GM12878 (cell line): Measurements from ENCODE around the gene APEX2. TPM values are rescaled to one million over a fixed set of nuclear protein-coding genes. Genes with fewer than 3 reads are reported as not detected.

Source experiments
- ATAC-seq: fragments of 200-7000 bp; cut with Tn5 transposase; 3 replicates; pipeline ENCODE4 v1.9.1; 2020; ENCODE audit warnings: mild to moderate bottlenecking, moderate library complexity
- BruUV-seq: library from RNA; stranded (reverse); fragments of 400-500 nt; replicated peaks from 2 replicates; lab custom pipeline; 2021; lab: Mats Ljungman, UMichigan
- CTCF ChIA-PET: fragments of 300-600 bp; sonication (Branson Sonifier 250); formaldehyde crosslinking; extraction: SDS; loops from one replicate; lab custom pipeline; 2021; ENCODE audit warnings: inconsistent platforms; lab: Yijun Ruan, JAX
- POLR2A ChIA-PET: fragments of 350-600 bp; formaldehyde crosslinking; extraction: SDS; loops from one replicate; lab custom pipeline; 2021; ENCODE audit warnings: inconsistent platforms; lab: Charles Lee
- RAD21 ChIA-PET: fragments of 300-600 bp; sonication (Branson Sonifier 250); formaldehyde crosslinking; loops from one replicate; lab custom pipeline; 2023; ENCODE audit warnings: antibody characterized with exemption; ENCODE audit not compliant: unreplicated experiment; lab: Charles Lee
- SMC1A ChIA-PET: fragments of 300-600 bp; sonication (Branson Sonifier 250); formaldehyde crosslinking; loops from one replicate; lab custom pipeline; 2023; ENCODE audit not compliant: unreplicated experiment, uncharacterized antibody; lab: Charles Lee
- DNase-seq: peaks from one replicate; pipeline ENCODE4 v3.0.0-alpha.2; 2011; ENCODE audit warnings: low read depth, low spot score
- FAIRE-seq: peaks from 3 replicates; lab custom pipeline; 2011; peaks lifted over from hg19 to GRCh38; lab: Jason Lieb, UNC
- H2AFZ ChIP-seq: 2 replicates; pipeline ENCODE4 v1.6.0; 2011; ENCODE audit warnings: low read depth, low read length, control low read depth; ENCODE audit not compliant: control insufficient read depth
- H3K27ac ChIP-seq: 2 replicates; pipeline ENCODE4 v1.5.1; 2011; ENCODE audit warnings: control low read depth; ENCODE audit not compliant: control insufficient read depth, insufficient read depth
- H3K27me3 ChIP-seq, 2 experiments: replicated peaks in 1 of 2; 2 replicates each; pipeline versions ENCODE4 v1.6.0 to v1.6.1; 2011; ENCODE audit warnings: low read length in 1 of 2; ENCODE audit not compliant: control insufficient read depth in 2 of 2, insufficient read depth in 2 of 2
- H3K36me3 ChIP-seq, 2 experiments: 2 replicates each; pipeline ENCODE4 v1.5.1; 2011; ENCODE audit warnings: low read length in 1 of 2; ENCODE audit not compliant: control insufficient read depth in 2 of 2, insufficient read depth in 2 of 2
- H3K4me1 ChIP-seq: 2 replicates; pipeline ENCODE4 v1.6.1; 2011; ENCODE audit warnings: mild to moderate bottlenecking, low read length, moderate library complexity, mixed read lengths; ENCODE audit not compliant: control insufficient read depth, insufficient read depth
- H3K4me2 ChIP-seq: 2 replicates; pipeline ENCODE4 v1.6.0; 2011; ENCODE audit warnings: control low read depth; ENCODE audit not compliant: control insufficient read depth, insufficient read depth
- H3K4me3 ChIP-seq: fragments of 200-600 bp; sonication (generic); 2 replicates; pipeline ENCODE4 v1.5.1; 2016
- H3K79me2 ChIP-seq: 2 replicates; pipeline ENCODE4 v1.6.0; 2011; ENCODE audit warnings: low read length; ENCODE audit not compliant: control insufficient read depth, insufficient read depth
- H3K9ac ChIP-seq: 2 replicates; pipeline ENCODE4 v1.8.0; 2011; ENCODE audit warnings: low read length, control low read depth, mixed read lengths; ENCODE audit not compliant: control insufficient read depth, insufficient read depth
- H3K9me3 ChIP-seq: replicated peaks from 3 replicates; pipeline ENCODE4 v1.5.1; 2011; ENCODE audit warnings: mild to moderate bottlenecking, low read length; ENCODE audit not compliant: control insufficient read depth, insufficient read depth
- H4K20me1 ChIP-seq: 2 replicates; pipeline ENCODE4 v1.6.0; 2011; ENCODE audit not compliant: control insufficient read depth, insufficient read depth
- BCL11A ChIP-seq: IDR thresholded peaks from 2 replicates; pipeline ENCODE4 v1.6.1; 2011; ENCODE audit warnings: low read depth, low read length
- EGR1 ChIP-seq, 2 experiments: IDR thresholded peaks; 1 replicate in 1 of 2; 2 replicates in 1 of 2; pipeline ENCODE4 v1.6.1; 2011 to 2012; ENCODE audit warnings: low read depth in 2 of 2, low read length in 2 of 2, borderline replicate concordance in 1 of 2, mild to moderate bottlenecking in 1 of 2, moderate library complexity in 1 of 2
- FOS ChIP-seq: IDR thresholded peaks from 3 replicates; pipeline ENCODE4 v1.6.1; 2011; ENCODE audit warnings: borderline replicate concordance; ENCODE audit not compliant: insufficient read length; ENCODE audit errors: extremely low read depth
- HCFC1 ChIP-seq: fragments of 150-350 bp; IDR thresholded peaks from 2 replicates; pipeline ENCODE4 v1.6.1; 2014; ENCODE audit warnings: low read length
- HDGF ChIP-seq: fragments of 450-650 bp; IDR thresholded peaks from 2 replicates; pipeline ENCODE4 v1.6.1; 2016; ENCODE audit warnings: antibody characterized with exemption
- IKZF1 ChIP-seq: fragments of 450-650 bp; conservative IDR thresholded peaks from 2 replicates; pipeline ENCODE4 v1.6.1; 2017; ENCODE audit warnings: antibody characterized with exemption, mild to moderate bottlenecking
- IKZF2 ChIP-seq, 2 experiments: fragments of 450-650 bp; IDR thresholded peaks; 2 replicates each; pipeline ENCODE4 v1.6.1; 2017; ENCODE audit warnings: mild to moderate bottlenecking in 2 of 2, moderate library complexity in 2 of 2
- IRF4 ChIP-seq: IDR thresholded peaks from 2 replicates; pipeline ENCODE4 v1.6.1; 2011; ENCODE audit warnings: low read depth, low read length
- MTA2 ChIP-seq: fragments of 450-650 bp; IDR thresholded peaks from 2 replicates; pipeline ENCODE4 v1.6.1; 2016; ENCODE audit warnings: low read depth, mild to moderate bottlenecking, moderate library complexity
- MYB ChIP-seq: fragments of 150-350 bp; IDR thresholded peaks from 2 replicates; pipeline ENCODE4 v1.6.1; 2014; ENCODE audit warnings: mild to moderate bottlenecking, low read depth, low read length, borderline replicate concordance
- RAD21 ChIP-seq: IDR thresholded peaks from 2 replicates; pipeline ENCODE4 v1.6.1; 2011; ENCODE audit warnings: mild to moderate bottlenecking, low read depth, low read length, moderate library complexity; ENCODE audit not compliant: insufficient read depth
- SIN3A ChIP-seq: IDR thresholded peaks from 2 replicates; pipeline ENCODE4 v1.6.1; 2012; ENCODE audit warnings: low read depth, low read length, improper control_type of control experiment
- SMAD5 ChIP-seq: IDR thresholded peaks from 2 replicates; pipeline ENCODE4 v1.6.1; 2016; ENCODE audit warnings: antibody characterized with exemption, low read depth
- SP1 ChIP-seq: IDR thresholded peaks from one replicate; pipeline ENCODE4 v1.6.1; 2011; ENCODE audit warnings: low read depth, low read length
- SPI1 ChIP-seq: IDR thresholded peaks from 2 replicates; pipeline ENCODE4 v1.6.1; 2011; ENCODE audit warnings: low read depth, mild to moderate bottlenecking, low read length, moderate library complexity, borderline replicate concordance; ENCODE audit not compliant: insufficient read depth
- STAT1 ChIP-seq: fragments of 450-650 bp; conservative IDR thresholded peaks from 2 replicates; pipeline ENCODE4 v1.6.1; 2014; ENCODE audit warnings: antibody characterized with exemption, mild to moderate bottlenecking
- TCF3 ChIP-seq: IDR thresholded peaks from 2 replicates; pipeline ENCODE4 v1.6.1; 2012; ENCODE audit warnings: low read depth, mild to moderate bottlenecking, low read length, borderline replicate concordance; ENCODE audit not compliant: insufficient read depth
- YY1 ChIP-seq: IDR thresholded peaks from 2 replicates; pipeline ENCODE4 v1.6.1; 2011; ENCODE audit warnings: low read depth, mild to moderate bottlenecking, low read length
- ZBTB40 ChIP-seq: fragments of 450-650 bp; IDR thresholded peaks from 2 replicates; pipeline ENCODE4 v1.6.1; 2016; ENCODE audit warnings: mild to moderate bottlenecking, moderate library complexity, borderline replicate concordance
- WGBS: methylation state at CpG from one replicate; pipeline ENCODE4 v1.1.6; 2016; ENCODE audit warnings: low lambda C conversion rate; ENCODE audit not compliant: insufficient replicate concordance, insufficient coverage; ENCODE audit errors: missing lambda C conversion rate; 5-methylcytosine and 5-hydroxymethylcytosine counted together
- in situ Hi-C: fragments of 300-500 bp; cut with MboI; formaldehyde crosslinking; loops from 9 replicates; pipeline ENCODE4 v1.14.3; 2018; ENCODE audit warnings: mixed read lengths
- intact Hi-C: fragments of 100-400 bp; cut with micrococcal nuclease; formaldehyde crosslinking; loops from one replicate; pipeline ENCODE4 v1.14.2; 2022; ENCODE audit not compliant: unreplicated experiment
- polyA plus RNA-seq, 11 experiments: library from polyadenylated mRNA; depleted of rRNA in 4 of 11; unstranded in 6 of 11; stranded (reverse) in 5 of 11; fragments of >200 nt; fragmentation: Nextera tagmentation in 4 of 11; fragmentation: Illumina TruSeq in 1 of 11; extraction: Ambion mirVana in 4 of 11; extraction: Trizol in 1 of 11; gene quantifications; 1 replicate in 1 of 11; 2 replicates in 10 of 11; pipeline versions ENCODE4 v1.2.1 to v1.2.3, GENCODE V29; 2011 to 2016; ENCODE audit warnings: inconsistent platforms in 2 of 11, missing spikeins in 2 of 11, low read depth in 1 of 11
- total RNA-seq, 4 experiments: library from RNA; depleted of rRNA in 3 of 4; stranded (reverse); fragments of >200 nt in 3 of 4; fragmentation: Illumina TruSeq in 1 of 4; extraction: Trizol in 1 of 4; gene quantifications; 2 replicates each; pipeline versions ENCODE4 v1.2.1 to v1.2.3, GENCODE V29; 2013 to 2021
- TF ChIP-seq, protein P1 (sequence below): IDR thresholded peaks from 2 replicates; pipeline ENCODE4 v1.6.1; 2011; ENCODE audit warnings: mild to moderate bottlenecking, low read depth, low read length, moderate library complexity; ENCODE audit not compliant: insufficient replicate concordance

The APEX2 gene
- total and polyA plus RNA-seq, 10 of the 15 experiments (the other 5 are each of a cell fraction or from before 2014, with no cell fraction given) = 14.9 to 51.7 (median 35.6) TPM

GRCh38 chrX:55028040-55028439, 27.9 kb downstream of the APEX2 start:
- no peaks in the 10 kb centered on the region for H3K27me3 ChIP-seq
- SMC1A ChIA-PET = no interaction called here
- H3K79me2 ChIP-seq = no peaks in the 10 kb centered on the region
- CTCF ChIA-PET = no interaction called here
- no peaks in the 10 kb centered on the region for H3K4me1 ChIP-seq
- no peak overlapping the region for H3K9ac ChIP-seq
- WGBS = 4% methylated on average over 4 of the region's 4 CpGs
- FAIRE-seq = no peak
- no peak for DNase-seq
- no peak overlapping the region for H3K4me2 ChIP-seq
- ATAC-seq = no peak
- H3K36me3 ChIP-seq = no peaks in the 10 kb centered on the region
- POLR2A ChIA-PET = no interaction called here
- H3K9me3 ChIP-seq = no peaks in the 10 kb centered on the region
- no peaks in the 10 kb centered on the region for H4K20me1 ChIP-seq
- intact Hi-C loops = no loop called here
- H3K4me3 ChIP-seq = no peak overlapping the region
- RAD21 ChIA-PET = no interaction called here
- H3K27ac ChIP-seq = no peak overlapping the region
- no peak overlapping the region for H2AFZ ChIP-seq
- no peak for TF ChIP-seq STAT1
- no peak for TF ChIP-seq IRF4
- TF ChIP-seq MTA2 = no peak
- TF ChIP-seq, protein P1, sequence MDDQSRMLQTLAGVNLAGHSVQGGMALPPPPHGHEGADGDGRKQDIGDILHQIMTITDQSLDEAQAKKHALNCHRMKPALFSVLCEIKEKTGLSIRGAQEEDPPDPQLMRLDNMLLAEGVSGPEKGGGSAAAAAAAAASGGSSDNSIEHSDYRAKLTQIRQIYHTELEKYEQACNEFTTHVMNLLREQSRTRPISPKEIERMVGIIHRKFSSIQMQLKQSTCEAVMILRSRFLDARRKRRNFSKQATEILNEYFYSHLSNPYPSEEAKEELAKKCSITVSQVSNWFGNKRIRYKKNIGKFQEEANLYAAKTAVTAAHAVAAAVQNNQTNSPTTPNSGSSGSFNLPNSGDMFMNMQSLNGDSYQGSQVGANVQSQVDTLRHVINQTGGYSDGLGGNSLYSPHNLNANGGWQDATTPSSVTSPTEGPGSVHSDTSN = no peak
- TF ChIP-seq IKZF2 (IDR thresholded peaks at IDR 0.05) = no peak
- no peak for TF ChIP-seq SIN3A
- no peak for TF ChIP-seq RAD21
- no peak for TF ChIP-seq SMAD5
- no peak for TF ChIP-seq IKZF1
- TF ChIP-seq TCF3 = no peak
- no peak for TF ChIP-seq HDGF
- no peak for TF ChIP-seq SP1
- no peak for TF ChIP-seq MYB
- TF ChIP-seq EGR1 (IDR thresholded peaks at IDR 0.05; ENCODE audit: borderline replicate concordance in 1 of 2, low read depth in 2 of 2, low read length in 2 of 2) = no peak
- no peak for TF ChIP-seq BCL11A
- no peak for TF ChIP-seq SPI1
- TF ChIP-seq HCFC1 = no peak
- no peak for TF ChIP-seq YY1
- no peak for TF ChIP-seq FOS
- TF ChIP-seq ZBTB40 = no peak
- BruUV-seq = no TSS peak
- in situ Hi-C loops = no loop called here
